GM11168 (cell line): ENCODE data around the gene LHX6.

Experiments used
- in situ Hi-C: fragments of 300-500 bp; cut with MboI; formaldehyde crosslinking; loops from one replicate; pipeline ENCODE4 v1.12.0; 2022; ENCODE audit warnings: low sequenced_read_pairs; ENCODE audit not compliant: unreplicated experiment

The LHX6 gene

GRCh38 chr9:122159026-122159924 is 69.5 kb downstream of the LHX6 start, which contains the start of the genes MORN5 and NDUFA8:
TSS of gene MORN5 (plus strand) at chr9:122159908. CDS start at chr9:122159973, 65 bp downstream.
TSS of gene NDUFA8 (minus strand) at chr9:122159779. CDS start at chr9:122159677, 102 bp downstream.
- in situ Hi-C loops: no loop called here

GRCh38 chr9:122158202-122158601 is 70.6 kb downstream of the LHX6 start:
- in situ Hi-C loops: no loop called here

GRCh38 chr9:122155796-122156195 is 73.0 kb downstream of the LHX6 start:
- in situ Hi-C loops: no loop called here
